Keratinocyte (primary cell): ENCODE measurements around the gene PNPLA7. TPM values are rescaled to one million over a fixed set of nuclear protein-coding genes. Genes with fewer than 3 reads are reported as not detected.

Experiments used
- DNase-seq: peaks from one replicate; pipeline ENCODE4 v3.0.0-alpha.2; 2011; ENCODE audit warnings: low read depth, missing footprints, low spot score
- FAIRE-seq: peaks from 2 replicates; lab custom pipeline; 2011; peaks lifted over from hg19 to GRCh38; lab: Jason Lieb, UNC
- H2AFZ ChIP-seq: 2 replicates; pipeline ENCODE4 v1.6.0; 2012; ENCODE audit warnings: low read length, control low read depth, inconsistent platforms; ENCODE audit not compliant: control insufficient read depth
- H3K27ac ChIP-seq: 2 replicates; pipeline ENCODE4 v1.5.1; 2011; ENCODE audit warnings: low read length; ENCODE audit not compliant: control insufficient read depth, insufficient read depth
- H3K27me3 ChIP-seq: 3 replicates; pipeline ENCODE4 v1.6.0; 2011; ENCODE audit warnings: low read length; ENCODE audit not compliant: control insufficient read depth, insufficient read depth; ENCODE audit errors: extremely low read depth
- H3K36me3 ChIP-seq, 2 experiments: 2 replicates in 1 of 2; 3 replicates in 1 of 2; pipeline ENCODE4 v1.5.1; 2011; ENCODE audit warnings: low read length in 2 of 2, mild to moderate bottlenecking in 1 of 2; ENCODE audit not compliant: control insufficient read depth in 2 of 2, insufficient read depth in 2 of 2; ENCODE audit errors: extremely low read depth in 1 of 2
- H3K4me1 ChIP-seq: 3 replicates; pipeline ENCODE4 v1.5.1; 2011; ENCODE audit warnings: low read length; ENCODE audit not compliant: control insufficient read depth, insufficient read depth; ENCODE audit errors: extremely low read depth
- H3K4me2 ChIP-seq: 3 replicates; pipeline ENCODE4 v1.6.0; 2011; ENCODE audit warnings: low read depth, low read length; ENCODE audit not compliant: control insufficient read depth, insufficient read depth; ENCODE audit errors: extremely low read depth
- H3K4me3 ChIP-seq, 3 experiments: fragments of 200-600 bp in 1 of 3; sonication (generic) in 1 of 3; 2 replicates in 2 of 3; 3 replicates in 1 of 3; pipeline ENCODE4 v1.5.1; 2011 to 2016; ENCODE audit warnings: low read length in 3 of 3, mild to moderate bottlenecking in 3 of 3, control low read depth in 2 of 3, inconsistent platforms in 1 of 3, low read depth in 1 of 3, mixed read lengths in 1 of 3, mixed run types in 1 of 3, moderate library complexity in 1 of 3; ENCODE audit not compliant: control insufficient read depth in 2 of 3, insufficient read depth in 2 of 3; ENCODE audit errors: extremely low read depth in 1 of 3
- H3K79me2 ChIP-seq: 2 replicates; pipeline ENCODE4 v1.6.0; 2012; ENCODE audit warnings: low read length; ENCODE audit not compliant: control insufficient read depth, insufficient read depth
- H3K9ac ChIP-seq: 3 replicates; pipeline ENCODE4 v1.6.0; 2011; ENCODE audit warnings: low read length; ENCODE audit not compliant: control insufficient read depth, insufficient read depth; ENCODE audit errors: extremely low read depth
- H3K9me1 ChIP-seq: 3 replicates; pipeline ENCODE4 v1.6.0; 2011; ENCODE audit warnings: low read length; ENCODE audit not compliant: control insufficient read depth, insufficient read depth; ENCODE audit errors: extremely low read depth
- H3K9me3 ChIP-seq: 2 replicates; pipeline ENCODE4 v1.5.1; 2012; ENCODE audit warnings: low read depth, low read length; ENCODE audit not compliant: control insufficient read depth
- H4K20me1 ChIP-seq: 3 replicates; pipeline ENCODE4 v1.6.0; 2011; ENCODE audit warnings: low read length; ENCODE audit not compliant: control insufficient read depth, insufficient read depth; ENCODE audit errors: extremely low read depth
- EZH2 ChIP-seq: IDR thresholded peaks from one replicate; pipeline ENCODE4 v1.6.1; 2012; ENCODE audit warnings: inconsistent platforms, mild to moderate bottlenecking, low read length, moderate library complexity
- dilution Hi-C: fragments of 300-500 bp; cut with MboI; formaldehyde crosslinking; loops from one replicate; pipeline ENCODE4 v1.7.0; 2020; ENCODE audit warnings: low sequenced_read_pairs; ENCODE audit not compliant: extremely low pct_ligation_motif_present
- polyA plus RNA-seq, 5 experiments: library from polyadenylated mRNA; depleted of rRNA in 3 of 5; stranded (reverse) in 3 of 5; stranded (forward) in 1 of 5; unstranded in 1 of 5; fragments of >200 nt; gene quantifications; 1 replicate in 1 of 5; 2 replicates in 3 of 5; 3 replicates in 1 of 5; pipeline versions ENCODE4 v1.2.1 to v1.2.3, GENCODE V29; 2011 to 2012; ENCODE audit warnings: missing spikeins in 2 of 5, low read depth in 1 of 5, low replicate concordance in 1 of 5
- TF ChIP-seq, protein P1 (sequence below), 3 experiments: IDR thresholded peaks in 1 of 3; conservative IDR thresholded peaks in 1 of 3; optimal IDR thresholded peaks in 1 of 3; 2 replicates in 2 of 3; 3 replicates in 1 of 3; pipeline versions ENCODE3 to v1.5.1; 2011; ENCODE audit warnings: low read length in 3 of 3, mild to moderate bottlenecking in 3 of 3, moderate library complexity in 2 of 3, control low read depth in 1 of 3, inconsistent platforms in 1 of 3; ENCODE audit not compliant: insufficient read depth in 2 of 3; ENCODE audit errors: extremely low read depth in 1 of 3

The PNPLA7 gene
- polyA plus RNA-seq, 1 donor (not counting 4 experiments of a cell fraction or from before 2014, with no cell fraction given), result 0.34 TPM

- H3K27ac ChIP-seq, result no peak overlapping the region
- no peaks in the 10 kb centered on the region for H3K9me3 ChIP-seq
- H3K4me1 ChIP-seq, result no peaks in the 10 kb centered on the region
- no peaks in the 10 kb centered on the region for H3K79me2 ChIP-seq
- TF ChIP-seq EZH2, result no peak
- TF ChIP-seq, protein P1, sequence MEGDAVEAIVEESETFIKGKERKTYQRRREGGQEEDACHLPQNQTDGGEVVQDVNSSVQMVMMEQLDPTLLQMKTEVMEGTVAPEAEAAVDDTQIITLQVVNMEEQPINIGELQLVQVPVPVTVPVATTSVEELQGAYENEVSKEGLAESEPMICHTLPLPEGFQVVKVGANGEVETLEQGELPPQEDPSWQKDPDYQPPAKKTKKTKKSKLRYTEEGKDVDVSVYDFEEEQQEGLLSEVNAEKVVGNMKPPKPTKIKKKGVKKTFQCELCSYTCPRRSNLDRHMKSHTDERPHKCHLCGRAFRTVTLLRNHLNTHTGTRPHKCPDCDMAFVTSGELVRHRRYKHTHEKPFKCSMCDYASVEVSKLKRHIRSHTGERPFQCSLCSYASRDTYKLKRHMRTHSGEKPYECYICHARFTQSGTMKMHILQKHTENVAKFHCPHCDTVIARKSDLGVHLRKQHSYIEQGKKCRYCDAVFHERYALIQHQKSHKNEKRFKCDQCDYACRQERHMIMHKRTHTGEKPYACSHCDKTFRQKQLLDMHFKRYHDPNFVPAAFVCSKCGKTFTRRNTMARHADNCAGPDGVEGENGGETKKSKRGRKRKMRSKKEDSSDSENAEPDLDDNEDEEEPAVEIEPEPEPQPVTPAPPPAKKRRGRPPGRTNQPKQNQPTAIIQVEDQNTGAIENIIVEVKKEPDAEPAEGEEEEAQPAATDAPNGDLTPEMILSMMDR (optimal IDR thresholded peaks at IDR 0.05 in 1 of 3, IDR thresholded peaks at IDR 0.05 in 1 of 3, conservative IDR thresholded peaks at IDR 0.05 in 1 of 3; ENCODE audit: extremely low read depth in 1 of 3, insufficient read depth in 2 of 3, low read length in 3 of 3), result no peak
- H3K9ac ChIP-seq, result no peak overlapping the region
- no peaks in the 10 kb centered on the region for H4K20me1 ChIP-seq
- no peak overlapping the region for H3K4me3 ChIP-seq
- no peak overlapping the region for H3K4me2 ChIP-seq
- no peaks in the 10 kb centered on the region for H3K36me3 ChIP-seq
- FAIRE-seq, result no peak
- dilution Hi-C loops, result no loop called here
- no peaks in the 10 kb centered on the region for H3K27me3 ChIP-seq
- H2AFZ ChIP-seq, result no peak overlapping the region
- DNase-seq, result no peak
- no peaks in the 10 kb centered on the region for H3K9me1 ChIP-seq
Measured at GRCh38 chr9:137506702-137507171, 43.5 kb downstream of the PNPLA7 start.

DNA sequence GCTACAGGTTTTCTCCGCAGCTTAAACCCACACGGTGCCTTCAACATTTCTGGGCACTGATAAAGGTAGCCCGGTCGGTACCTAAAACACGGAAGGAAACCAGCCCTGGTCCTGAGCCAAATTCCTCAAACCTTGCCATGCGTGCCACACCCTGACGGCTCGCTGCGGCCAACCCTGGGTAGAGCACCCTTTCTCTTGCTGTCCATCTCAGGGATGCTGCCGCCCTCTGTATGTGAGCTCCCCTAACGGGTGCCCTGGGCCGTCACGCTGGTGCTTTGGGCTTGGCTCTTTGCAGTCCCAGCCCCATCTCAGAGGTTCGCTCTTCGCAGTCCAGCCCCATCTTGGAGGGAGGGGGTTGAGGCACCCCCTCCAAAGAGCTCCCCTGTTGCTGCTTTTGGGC lies 43.9 kb downstream of the PNPLA7 start:
- FAIRE-seq, result no peak
- Histone ChIP-seq H4K20me1 (no peaks in the 10 kb centered on the region), H2AFZ (no peak overlapping the region), H3K4me1 (no peaks in the 10 kb centered on the region), H3K79me2 (no peaks in the 10 kb centered on the region), H3K4me3 (no peak overlapping the region), H3K36me3 (no peaks in the 10 kb centered on the region), H3K9me1 (no peaks in the 10 kb centered on the region), H3K4me2 (no peak overlapping the region), H3K27ac (no peak overlapping the region), H3K9me3 (no peaks in the 10 kb centered on the region), H3K9ac (no peak overlapping the region), H3K27me3 (no peaks in the 10 kb centered on the region)
- no peak for TF ChIP-seq EZH2
- TF ChIP-seq, protein P1 (optimal IDR thresholded peaks at IDR 0.05 in 1 of 3, IDR thresholded peaks at IDR 0.05 in 1 of 3, conservative IDR thresholded peaks at IDR 0.05 in 1 of 3; ENCODE audit: extremely low read depth in 1 of 3, insufficient read depth in 2 of 3, low read length in 3 of 3), result no peak
- DNase-seq, result no peak
- dilution Hi-C loops, result no loop called here
